ENCODE results near the gene EHD2.

DNA sequence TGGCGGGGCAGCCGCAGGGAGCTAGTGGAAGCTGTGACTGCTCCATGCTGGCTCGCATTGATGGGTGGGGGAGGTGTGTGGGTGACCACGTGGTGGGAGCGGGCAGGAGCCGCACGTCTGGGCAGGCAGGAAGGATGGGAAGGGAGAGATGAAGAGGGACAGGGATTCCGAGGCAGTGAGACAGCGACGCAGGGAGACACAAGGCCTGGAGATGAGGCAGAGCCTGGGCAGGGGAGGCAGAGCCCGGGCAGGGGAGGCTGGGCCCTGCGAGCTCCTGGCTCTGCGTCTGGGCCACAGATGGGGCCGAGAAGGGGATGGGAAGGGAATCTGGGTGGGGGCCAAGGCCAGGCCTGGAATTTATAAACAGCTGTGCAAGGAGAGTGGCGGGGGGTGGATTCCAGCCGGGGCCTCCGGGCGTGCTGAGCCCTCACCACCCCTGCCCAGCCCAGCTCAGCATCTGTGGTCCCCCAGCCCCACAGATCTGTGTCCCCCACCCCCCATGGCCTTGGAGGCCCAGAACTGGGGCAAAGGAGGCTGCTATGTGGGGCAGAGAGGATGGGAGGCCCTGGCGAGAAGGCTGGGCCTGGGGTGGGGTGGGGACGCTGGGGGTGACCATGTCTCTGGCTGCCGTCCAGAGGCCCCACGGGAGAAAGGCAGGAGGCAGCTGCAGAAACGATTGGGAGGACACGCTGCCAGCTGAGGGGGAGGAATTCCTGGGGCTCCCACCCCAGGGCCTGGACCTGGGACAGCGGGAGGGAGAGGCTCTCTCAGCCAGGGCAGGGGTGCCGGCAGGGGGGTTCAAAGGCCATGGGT is 6.0 kb downstream of the EHD2 start:
- TF ChIP-seq EZH2 (IDR thresholded peaks at IDR 0.05; ENCODE audit: insufficient read depth, poor library complexity, severe bottlenecking), result no peak
- no peak for TF ChIP-seq EZH2phosphoT487 (IDR thresholded peaks at IDR 0.05; ENCODE audit: insufficient read depth, low read depth)
